GM23338 (cell line): ENCODE results near the gene GALNT3.

Experiments used
- CREB1 ChIP-seq: fragments of 250-450 bp; sonication (Bioruptor Pico); IDR thresholded peaks from 2 replicates; pipeline ENCODE4 v1.5.0; 2020; ENCODE audit warnings: low read depth, mild to moderate bottlenecking, moderate library complexity
- CTCF ChIP-seq, 2 experiments: fragments of 200-600 bp in 1 of 2; sonication (generic) in 1 of 2; conservative IDR thresholded peaks; 2 replicates each; pipeline versions ENCODE4 v1.5.1 to v1.6.1; 2016 to 2017; ENCODE audit warnings: antibody characterized with exemption in 2 of 2, low read depth in 2 of 2, mild to moderate bottlenecking in 2 of 2, moderate library complexity in 1 of 2
- ETS1 ChIP-seq: IDR thresholded peaks from 2 replicates; pipeline ENCODE4 v1.6.1; 2016; ENCODE audit warnings: antibody characterized with exemption
- EZH2 ChIP-seq: fragments of 200-600 bp; sonication (generic); IDR thresholded peaks from one replicate; pipeline ENCODE4 v1.8.0; 2017; ENCODE audit warnings: antibody characterized with exemption, mild to moderate bottlenecking, low read depth; ENCODE audit not compliant: unreplicated experiment
- EZH2phosphoT487 ChIP-seq: fragments of 200-600 bp; sonication (generic); IDR thresholded peaks from one replicate; pipeline ENCODE4 v1.8.1; 2018; ENCODE audit warnings: antibody characterized with exemption; ENCODE audit not compliant: unreplicated experiment
- JUNB ChIP-seq: IDR thresholded peaks from one replicate; pipeline ENCODE4 v1.6.1; 2016; ENCODE audit warnings: antibody characterized with exemption; ENCODE audit not compliant: unreplicated experiment
- POLR2AphosphoS5 ChIP-seq: IDR thresholded peaks from 2 replicates; pipeline ENCODE4 v1.6.1; 2016; ENCODE audit warnings: antibody characterized with exemption, low read depth
- REST ChIP-seq: IDR thresholded peaks from one replicate; pipeline ENCODE4 v1.6.1; 2018; ENCODE audit warnings: antibody characterized with exemption; ENCODE audit not compliant: unreplicated experiment
- STAT1 ChIP-seq: IDR thresholded peaks from one replicate; pipeline ENCODE4 v1.6.1; 2016; ENCODE audit warnings: antibody characterized with exemption; ENCODE audit not compliant: unreplicated experiment
- ZNF462 ChIP-seq: fragments of 250-450 bp; sonication (Bioruptor Pico); IDR thresholded peaks from 2 replicates; pipeline ENCODE4 v1.5.0; 2020; ENCODE audit warnings: mild to moderate bottlenecking, moderate library complexity

GRCh38 chr2:165766326-165766927, 27.6 kb downstream of the GALNT3 start:
- TF ChIP-seq CTCF (conservative IDR thresholded peaks at IDR 0.05; ENCODE audit: low read depth in 2 of 2) (no peak), CREB1 (CRISPR knock-in tag) (no peak), EZH2 (no peak), EZH2phosphoT487 (no peak), POLR2AphosphoS5 (no peak), ETS1 (no peak), STAT1 (no peak), JUNB (no peak), ZNF462 (CRISPR knock-in tag) (no peak), REST (no peak)
